Osteoblast (primary cell): ENCODE results near the gene AIPL1. TPM values are rescaled to one million over a fixed set of nuclear protein-coding genes. Genes with fewer than 3 reads are reported as not detected.
A peak's percentile ranks its signal among the peaks of the same experiment; 100 is the strongest.

Experiments used
- DNase-seq: peaks from one replicate; pipeline ENCODE4 v3.0.0; 2011; ENCODE audit warnings: low spot score, mixed read lengths; ENCODE audit not compliant: insufficient read length; ENCODE audit errors: missing footprints
- H2AFZ ChIP-seq: 2 replicates; pipeline ENCODE4 v1.6.0; 2011; ENCODE audit warnings: mild to moderate bottlenecking, low read length
- H3K27ac ChIP-seq: 2 replicates; pipeline ENCODE4 v1.5.1; 2011; ENCODE audit warnings: mild to moderate bottlenecking, low read depth, low read length, moderate library complexity
- H3K27me3 ChIP-seq: 2 replicates; pipeline ENCODE4 v1.6.0; 2012; ENCODE audit warnings: mild to moderate bottlenecking, control low read depth, inconsistent platforms, low read length, moderate library complexity; ENCODE audit not compliant: insufficient read depth
- H3K36me3 ChIP-seq: 2 replicates; pipeline ENCODE4 v1.5.1; 2011; ENCODE audit warnings: mild to moderate bottlenecking, low read length, control low read depth, moderate library complexity; ENCODE audit not compliant: insufficient read depth
- H3K4me1 ChIP-seq: 2 replicates; pipeline ENCODE4 v1.5.1; 2011; ENCODE audit warnings: mild to moderate bottlenecking, low read length, control low read depth, moderate library complexity; ENCODE audit not compliant: insufficient read depth
- H3K4me2 ChIP-seq: 2 replicates; pipeline ENCODE4 v1.6.0; 2011; ENCODE audit warnings: mild to moderate bottlenecking, low read length; ENCODE audit not compliant: insufficient read depth
- H3K4me3 ChIP-seq: fragments of 200-600 bp; sonication (generic); 3 replicates; pipeline ENCODE4 v1.5.1; 2012; ENCODE audit warnings: mild to moderate bottlenecking, low read length, inconsistent platforms; ENCODE audit not compliant: insufficient read depth
- H3K79me2 ChIP-seq: 2 replicates; pipeline ENCODE4 v1.6.0; 2012; ENCODE audit warnings: mild to moderate bottlenecking, low read length, control low read depth, inconsistent platforms; ENCODE audit not compliant: insufficient read depth
- H3K9me3 ChIP-seq: 2 replicates; pipeline ENCODE4 v1.5.1; 2011; ENCODE audit warnings: low read depth, low read length, control low read depth
- H4K20me1 ChIP-seq: 2 replicates; pipeline ENCODE4 v1.6.0; 2012; ENCODE audit warnings: mild to moderate bottlenecking, low read length, control low read depth; ENCODE audit not compliant: insufficient read depth
- CTCF ChIP-seq: IDR thresholded peaks from 2 replicates; pipeline ENCODE4 v1.5.1; 2011; ENCODE audit warnings: mild to moderate bottlenecking, low read depth, low read length, moderate library complexity; ENCODE audit errors: extremely low read depth
- total RNA-seq: library from RNA; depleted of rRNA; stranded (reverse); fragments of >200 nt; gene quantifications from 2 replicates; pipeline ENCODE4 v1.2.3, GENCODE V29; 2012

AIPL1 gene
- total RNA-seq, 1 donor: not detected

- Histone ChIP-seq H3K27me3 (peaks cover 4% of the 10 kb centered on the region), H4K20me1 (no peaks in the 10 kb centered on the region), H3K4me2 (no peak overlapping the region), H3K36me3 (no peaks in the 10 kb centered on the region), H3K9me3 (no peaks in the 10 kb centered on the region), H2AFZ (no peak overlapping the region), H3K4me1 (no peaks in the 10 kb centered on the region), H3K4me3 (no peak overlapping the region), H3K27ac (no peak overlapping the region), H3K79me2 (no peaks in the 10 kb centered on the region)
- peak; percentile 86 for TF ChIP-seq CTCF
- peak; percentile 98 for DNase-seq
Observed at GRCh38 chr17:6421700-6422604, 13.0 kb downstream of the AIPL1 start.

GRCh38 chr17:6420173-6420641 is 14.7 kb downstream of the AIPL1 start:
- Histone ChIP-seq H3K4me1 (no peaks in the 10 kb centered on the region), H3K4me3 (no peak overlapping the region), H2AFZ (no peak overlapping the region), H3K4me2 (no peak overlapping the region), H3K27me3 (peaks cover 4% of the 10 kb centered on the region), H3K79me2 (no peaks in the 10 kb centered on the region), H4K20me1 (no peaks in the 10 kb centered on the region), H3K9me3 (no peaks in the 10 kb centered on the region), H3K36me3 (no peaks in the 10 kb centered on the region), H3K27ac (no peak overlapping the region)
- peak; percentile 88 for DNase-seq
- peak; percentile 43 for TF ChIP-seq CTCF

GRCh38 chr17:6415616-6416015 is 19.3 kb downstream of the AIPL1 start:
- no peak for TF ChIP-seq CTCF
- Histone ChIP-seq H3K27me3 (peaks cover 4% of the 10 kb centered on the region), H3K27ac (no peak overlapping the region), H2AFZ (no peak overlapping the region), H3K36me3 (no peaks in the 10 kb centered on the region), H3K79me2 (no peaks in the 10 kb centered on the region), H3K9me3 (no peaks in the 10 kb centered on the region), H4K20me1 (no peaks in the 10 kb centered on the region), H3K4me1 (no peaks in the 10 kb centered on the region), H3K4me3 (no peak overlapping the region), H3K4me2 (no peak overlapping the region)
- peak; percentile 11 for DNase-seq

GRCh38 chr17:6413065-6413464 is 21.9 kb downstream of the AIPL1 start:
- Histone ChIP-seq H3K79me2 (no peaks in the 10 kb centered on the region), H3K4me2 (no peak overlapping the region), H3K27me3 (no peaks in the 10 kb centered on the region), H3K4me3 (no peak overlapping the region), H3K4me1 (no peaks in the 10 kb centered on the region), H3K9me3 (no peaks in the 10 kb centered on the region), H3K27ac (no peak overlapping the region), H2AFZ (no peak overlapping the region), H4K20me1 (no peaks in the 10 kb centered on the region), H3K36me3 (no peaks in the 10 kb centered on the region)
- no peak for DNase-seq
- TF ChIP-seq CTCF: peak; percentile 57
